Activated CD4-positive, alpha-beta memory T cell treated with anti-CD3 and anti-CD28 coated beads for 36 hours (primary cell): ENCODE measurements around the gene CD58. TPM values are rescaled to one million over a fixed set of nuclear protein-coding genes. Genes with fewer than 3 reads are reported as not detected.

Experiments
- CTCF ChIA-PET: fragments of 350-600 bp; sonication (Branson Sonifier 250); formaldehyde crosslinking; loops from one replicate; lab custom pipeline; 2021; ENCODE audit warnings: antibody characterized with exemption, inconsistent platforms; lab: Charles Lee
- POLR2A ChIA-PET: fragments of 350-600 bp; sonication (Branson Sonifier 250); formaldehyde crosslinking; loops from one replicate; lab custom pipeline; 2021; ENCODE audit warnings: antibody characterized with exemption; lab: Charles Lee
- DNase-seq: peaks from one replicate; pipeline ENCODE4 v3.0.0-alpha.2; 2020
- H3K27ac Mint-ChIP-seq: one replicate; pipeline ENCODE4 v1.8.0; 2021; ENCODE audit warnings: mixed read lengths
- H3K27me3 Mint-ChIP-seq: one replicate; pipeline ENCODE4 v1.8.0; 2021; ENCODE audit warnings: mixed read lengths
- H3K36me3 Mint-ChIP-seq: one replicate; pipeline ENCODE4 v1.8.0; 2021; ENCODE audit warnings: mixed read lengths
- H3K4me1 Mint-ChIP-seq: one replicate; pipeline ENCODE4 v1.8.0; 2021; ENCODE audit warnings: low read depth, mixed read lengths
- H3K4me3 Mint-ChIP-seq: one replicate; pipeline ENCODE4 v1.8.0; 2021; ENCODE audit warnings: mild to moderate bottlenecking, mixed read lengths
- H3K9me3 Mint-ChIP-seq: one replicate; pipeline ENCODE4 v1.8.0; 2021; ENCODE audit warnings: mixed read lengths
- intact Hi-C: fragments of 100-400 bp; cut with micrococcal nuclease; formaldehyde crosslinking; loops from one replicate; pipeline ENCODE4 v1.15.1; 2023
- total RNA-seq, 2 experiments: library from RNA; stranded (reverse); gene quantifications; one replicate each; pipeline ENCODE4 v1.2.3, GENCODE V29; 2021

The CD58 gene
- total RNA-seq, 2 experiments from 2014 or later = 21.9 to 27.2 TPM

GRCh38 chr1:116487583-116487982 is 83.2 kb downstream of the CD58 start:
- Mint-ChIP-seq H3K36me3 (no peaks in the 10 kb centered on the region), H3K4me1 (peaks cover 7% of the 10 kb centered on the region), H3K27me3 (no peaks in the 10 kb centered on the region), H3K27ac (no peak overlapping the region), H3K4me3 (no peak overlapping the region), H3K9me3 (no peaks in the 10 kb centered on the region)
- no peak for DNase-seq
- CTCF ChIA-PET = interaction anchor here (0.6 to 7.7 kb wide), 7 partner anchors 11 to 347 kb away, joined by 3 to 304 read pairs (median 5); no protein-coding TSS in a partner anchor
- POLR2A ChIA-PET = no interaction called here
- intact Hi-C loops = loop anchor here (5.0 kb wide), 1 partner anchor 335 kb away; no protein-coding TSS in a partner anchor

DNA sequence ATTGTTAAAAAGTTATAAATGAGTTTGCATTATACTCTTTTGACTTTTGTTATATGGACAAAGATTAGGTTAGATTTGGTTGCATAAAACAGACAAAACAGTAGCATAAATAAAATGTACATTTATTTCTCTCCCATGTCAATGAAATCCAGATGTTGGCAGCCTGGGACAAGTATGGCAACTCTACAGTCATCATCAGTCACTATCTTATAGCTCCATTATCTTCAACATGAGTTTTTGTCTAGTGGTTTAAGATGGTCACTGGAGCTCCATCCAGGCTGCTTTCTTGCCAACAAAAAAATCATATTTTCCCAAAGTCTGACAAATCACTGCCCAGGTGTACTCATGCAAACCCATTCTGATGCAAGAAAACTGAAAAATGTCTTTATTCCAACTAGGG is 83.8 kb downstream of the CD58 start:
- DNase-seq = no peak
- ChIA-PET POLR2A (no interaction called here), CTCF (interaction anchor here (1.2 to 7.7 kb wide), 5 partner anchors 12 to 346 kb away, joined by 3 to 304 read pairs (median 90); no protein-coding TSS in a partner anchor)
- Mint-ChIP-seq H3K27ac (no peak overlapping the region), H3K27me3 (no peaks in the 10 kb centered on the region), H3K9me3 (no peaks in the 10 kb centered on the region), H3K4me3 (no peak overlapping the region), H3K4me1 (peaks cover 7% of the 10 kb centered on the region), H3K36me3 (no peaks in the 10 kb centered on the region)
- intact Hi-C loops = loop anchor here (5.0 kb wide), 1 partner anchor 335 kb away; no protein-coding TSS in a partner anchor

DNA sequence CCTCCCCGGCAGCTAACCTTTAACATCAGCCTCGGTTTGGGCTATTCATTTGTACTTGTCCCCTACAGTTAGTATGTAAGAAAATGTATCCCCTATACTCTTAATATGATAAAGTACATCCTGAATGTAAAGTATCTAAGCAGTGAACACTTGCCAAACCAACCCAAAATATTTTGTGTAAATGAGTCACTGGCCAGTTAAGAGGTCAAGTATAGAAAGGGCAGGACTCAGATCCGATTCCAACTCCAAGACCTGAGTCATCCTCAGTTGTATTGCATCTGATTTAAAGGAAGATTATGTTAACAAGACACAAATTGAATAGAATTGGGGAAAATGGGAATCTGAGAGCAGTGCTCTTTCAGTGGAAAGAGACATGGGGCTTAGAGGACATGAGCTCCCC is 84.4 kb downstream of the CD58 start:
- no peak for DNase-seq
- Mint-ChIP-seq H3K4me3 (no peak overlapping the region), H3K4me1 (peaks cover 7% of the 10 kb centered on the region), H3K27ac (no peak overlapping the region), H3K9me3 (no peaks in the 10 kb centered on the region), H3K36me3 (no peaks in the 10 kb centered on the region), H3K27me3 (no peaks in the 10 kb centered on the region)
- CTCF ChIA-PET = interaction anchor here (1.1 to 7.7 kb wide), 26 partner anchors 12 to 505 kb away, joined by 3 to 304 read pairs (median 7); no protein-coding TSS in a partner anchor
- intact Hi-C loops = loop anchor here (5.0 kb wide), 1 partner anchor 334 kb away; no protein-coding TSS in a partner anchor
- POLR2A ChIA-PET = no interaction called here

GRCh38 chr1:116485976-116486375 is 84.8 kb downstream of the CD58 start:
- Mint-ChIP-seq H3K36me3 (no peaks in the 10 kb centered on the region), H3K27ac (no peak overlapping the region), H3K4me3 (no peak overlapping the region), H3K9me3 (no peaks in the 10 kb centered on the region), H3K4me1 (peaks cover 7% of the 10 kb centered on the region), H3K27me3 (no peaks in the 10 kb centered on the region)
- DNase-seq = no peak
- ChIA-PET CTCF (interaction anchor here (0.7 to 7.7 kb wide), 52 partner anchors 12 to 504 kb away, joined by 3 to 304 read pairs (median 6); partner anchors contain the start of gene ATP1A1), POLR2A (no interaction called here)
- intact Hi-C loops = loop anchor here (1.0 to 5.0 kb wide), 4 partner anchors 126 to 347 kb away; no protein-coding TSS in a partner anchor

GRCh38 chr1:116485071-116485735 is 85.6 kb downstream of the CD58 start:
- peak; percentile 90 for DNase-seq
- POLR2A ChIA-PET = interaction anchor here (0.7 kb wide), 1 partner anchor 346 kb away, joined by 5 read pairs; no protein-coding TSS in a partner anchor
- CTCF ChIA-PET = interaction anchor here (0.6 to 7.7 kb wide), 89 partner anchors 11 to 678 kb away, joined by 3 to 304 read pairs (median 4); partner anchors contain the start of gene ATP1A1
- Mint-ChIP-seq H3K4me1 (peaks cover 7% of the 10 kb centered on the region), H3K36me3 (no peaks in the 10 kb centered on the region), H3K27ac (no peak overlapping the region), H3K27me3 (no peaks in the 10 kb centered on the region), H3K9me3 (no peaks in the 10 kb centered on the region), H3K4me3 (no peak overlapping the region)
- intact Hi-C loops = loop anchor here (1.0 to 5.0 kb wide), 4 partner anchors 125 to 346 kb away; no protein-coding TSS in a partner anchor

GRCh38 chr1:116483481-116484309 is 87.1 kb downstream of the CD58 start:
- DNase-seq = no peak
- ChIA-PET CTCF (interaction anchor here (0.7 to 7.7 kb wide), 25 partner anchors 9 to 357 kb away, joined by 3 to 304 read pairs (median 9); partner anchors contain the start of gene ATP1A1), POLR2A (no interaction called here)
- intact Hi-C loops = no loop called here
- no peaks in the 10 kb centered on the region for H3K9me3 Mint-ChIP-seq
- H3K4me3 Mint-ChIP-seq = no peak overlapping the region
- H3K36me3 Mint-ChIP-seq = no peaks in the 10 kb centered on the region
- H3K4me1 Mint-ChIP-seq = no peaks in the 10 kb centered on the region
- no peak overlapping the region for H3K27ac Mint-ChIP-seq
- H3K27me3 Mint-ChIP-seq = no peaks in the 10 kb centered on the region

GRCh38 chr1:116482490-116482889 is 88.3 kb downstream of the CD58 start:
- H3K4me1 Mint-ChIP-seq = no peaks in the 10 kb centered on the region
- H3K27ac Mint-ChIP-seq = no peak overlapping the region
- CTCF ChIA-PET = interaction anchor here (1.1 to 7.7 kb wide), 4 partner anchors 16 to 342 kb away, joined by 3 to 304 read pairs (median 114); no protein-coding TSS in a partner anchor
- no peaks in the 10 kb centered on the region for H3K27me3 Mint-ChIP-seq
- POLR2A ChIA-PET = interaction anchor here (1.5 kb wide), 1 partner anchor 343 kb away, joined by 4 read pairs; no protein-coding TSS in a partner anchor
- intact Hi-C loops = no loop called here
- H3K4me3 Mint-ChIP-seq = no peak overlapping the region
- no peak for DNase-seq
- no peaks in the 10 kb centered on the region for H3K9me3 Mint-ChIP-seq
- no peaks in the 10 kb centered on the region for H3K36me3 Mint-ChIP-seq

- Mint-ChIP-seq H3K27ac (no peak overlapping the region), H3K27me3 (no peaks in the 10 kb centered on the region), H3K4me1 (no peaks in the 10 kb centered on the region), H3K9me3 (no peaks in the 10 kb centered on the region), H3K4me3 (no peak overlapping the region), H3K36me3 (no peaks in the 10 kb centered on the region)
- ChIA-PET POLR2A (interaction anchor here (1.5 kb wide), 1 partner anchor 343 kb away, joined by 4 read pairs; no protein-coding TSS in a partner anchor), CTCF (interaction anchor here (0.7 to 7.7 kb wide), 5 partner anchors 17 to 341 kb away, joined by 3 to 304 read pairs (median 90); no protein-coding TSS in a partner anchor)
- intact Hi-C loops = no loop called here
- no peak for DNase-seq
Measured at GRCh38 chr1:116481934-116482333, 88.9 kb downstream of the CD58 start.

- Mint-ChIP-seq H3K9me3 (no peaks in the 10 kb centered on the region), H3K4me1 (no peaks in the 10 kb centered on the region), H3K27me3 (no peaks in the 10 kb centered on the region), H3K4me3 (no peak overlapping the region), H3K27ac (no peak overlapping the region), H3K36me3 (no peaks in the 10 kb centered on the region)
- ChIA-PET POLR2A (no interaction called here), CTCF (no interaction called here)
- intact Hi-C loops = no loop called here
- DNase-seq = no peak
Measured at GRCh38 chr1:116478621-116479020, 92.2 kb downstream of the CD58 start.

DNA sequence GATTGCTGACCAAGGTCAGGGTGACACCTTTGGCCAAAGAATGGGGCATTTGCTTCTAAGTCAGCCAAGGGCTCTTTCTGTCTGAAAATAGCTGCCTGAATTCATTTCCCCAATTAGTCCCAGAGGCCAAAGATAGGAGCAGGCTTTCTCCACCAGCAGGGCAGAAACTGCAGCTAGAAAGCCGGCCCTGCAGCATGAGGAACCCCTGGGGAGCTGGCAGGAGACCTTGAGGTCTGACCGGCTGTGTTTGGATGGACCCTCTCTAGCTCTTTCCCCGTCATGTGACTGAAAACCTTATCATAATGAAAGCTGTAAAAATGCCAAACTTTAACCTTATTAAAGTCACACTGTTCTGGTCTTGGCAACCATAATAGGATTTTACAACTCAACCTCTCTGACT is 93.4 kb downstream of the CD58 start:
- no peaks in the 10 kb centered on the region for H3K9me3 Mint-ChIP-seq
- intact Hi-C loops = no loop called here
- CTCF ChIA-PET = interaction anchor here (1.4 to 6.3 kb wide), 2 partner anchors 8 to 338 kb away, joined by 5 to 29 read pairs; no protein-coding TSS in a partner anchor
- no peaks in the 10 kb centered on the region for H3K27me3 Mint-ChIP-seq
- no peak overlapping the region for H3K27ac Mint-ChIP-seq
- H3K36me3 Mint-ChIP-seq = no peaks in the 10 kb centered on the region
- POLR2A ChIA-PET = interaction anchor here (0.6 kb wide), 1 partner anchor 10 kb away, joined by 3 read pairs; no protein-coding TSS in a partner anchor
- no peak for DNase-seq
- H3K4me3 Mint-ChIP-seq = no peak overlapping the region
- no peaks in the 10 kb centered on the region for H3K4me1 Mint-ChIP-seq

DNA sequence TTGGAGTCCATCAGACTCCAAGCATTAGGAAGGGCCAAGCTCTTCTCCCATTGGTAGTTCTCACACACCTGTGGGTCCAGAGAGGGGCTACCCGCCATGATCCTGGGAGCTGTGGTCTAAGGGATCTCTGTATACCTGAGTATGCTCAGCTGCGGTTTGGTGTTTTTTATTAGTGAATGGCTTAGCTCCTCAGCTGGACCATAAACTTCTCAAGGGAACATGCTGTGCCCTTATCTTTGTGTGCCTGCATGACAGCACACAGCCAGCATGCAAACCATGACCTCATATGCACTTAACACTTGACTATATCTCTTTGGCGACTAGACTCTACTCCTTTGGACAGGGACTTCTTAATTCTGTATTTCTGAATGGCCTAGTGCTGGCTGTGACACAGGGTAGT is 94.5 kb downstream of the CD58 start:
- Mint-ChIP-seq H3K4me1 (no peaks in the 10 kb centered on the region), H3K27ac (no peak overlapping the region), H3K4me3 (no peak overlapping the region), H3K36me3 (no peaks in the 10 kb centered on the region), H3K9me3 (no peaks in the 10 kb centered on the region), H3K27me3 (no peaks in the 10 kb centered on the region)
- DNase-seq = no peak
- intact Hi-C loops = no loop called here
- POLR2A ChIA-PET = no interaction called here
- CTCF ChIA-PET = interaction anchor here (6.3 kb wide), 1 partner anchor 9 kb away, joined by 29 read pairs; no protein-coding TSS in a partner anchor
